Measurements from ENCODE around the gene PLCXD1.

The PLCXD1 gene

GRCh38 chrX:311156-312129 lies 30.3 kb downstream of the PLCXD1 start:
- in situ Hi-C loops (cut with HindIII; ENCODE audit: low sequenced_read_pairs), result no loop called here
- no peak overlapping the region for H3K4me3 ChIP-seq (ENCODE audit: low read depth, low read length)
- no peak for DNase-seq (ENCODE audit: low read depth)
- TF ChIP-seq CTCF (IDR thresholded peaks at IDR 0.05; ENCODE audit: low read depth, low read length, missing control alignments), result no peak

- DNase-seq (ENCODE audit: low read depth), result no peak
- H3K4me3 ChIP-seq (ENCODE audit: low read depth, low read length), result no peak overlapping the region
- no peak for TF ChIP-seq CTCF (IDR thresholded peaks at IDR 0.05; ENCODE audit: low read depth, low read length, missing control alignments)
- in situ Hi-C loops (cut with HindIII; ENCODE audit: low sequenced_read_pairs), result no loop called here
Measured at GRCh38 chrX:312621-313331, 31.6 kb downstream of the PLCXD1 start.

- no peak overlapping the region for H3K4me3 ChIP-seq (ENCODE audit: low read depth, low read length)
- TF ChIP-seq CTCF (IDR thresholded peaks at IDR 0.05; ENCODE audit: low read depth, low read length, missing control alignments), result no peak
- in situ Hi-C loops (cut with HindIII; ENCODE audit: low sequenced_read_pairs), result no loop called here
- no peak for DNase-seq (ENCODE audit: low read depth)
Measured at GRCh38 chrX:313546-313945, 32.4 kb downstream of the PLCXD1 start.

- no peak for DNase-seq (ENCODE audit: low read depth)
- no peak for TF ChIP-seq CTCF (IDR thresholded peaks at IDR 0.05; ENCODE audit: low read depth, low read length, missing control alignments)
- no peak overlapping the region for H3K4me3 ChIP-seq (ENCODE audit: low read depth, low read length)
- in situ Hi-C loops (cut with HindIII; ENCODE audit: low sequenced_read_pairs), result no loop called here
Measured at GRCh38 chrX:314049-314448, 32.9 kb downstream of the PLCXD1 start.

GRCh38 chrX:314781-315595 lies 33.8 kb downstream of the PLCXD1 start:
- in situ Hi-C loops (cut with HindIII; ENCODE audit: low sequenced_read_pairs), result no loop called here
- H3K4me3 ChIP-seq (ENCODE audit: low read depth, low read length), result no peak overlapping the region
- TF ChIP-seq CTCF (IDR thresholded peaks at IDR 0.05; ENCODE audit: low read depth, low read length, missing control alignments), result no peak
- no peak for DNase-seq (ENCODE audit: low read depth)

All from astrocyte of the cerebellum (primary cell).